SU-DHL-6 (cell line): Measurements from ENCODE around the gene ZNF148.

ENCODE experiments used
- H2AFZ ChIP-seq: fragments of 200-600 bp; sonication (generic); 2 replicates; pipeline ENCODE4 v1.6.1; 2014; ENCODE audit warnings: low read depth, mild to moderate bottlenecking, moderate library complexity, mixed read lengths, antibody characterized with exemption, low read length; ENCODE audit not compliant: severe bottlenecking
- H3F3A ChIP-seq: fragments of 200-600 bp; shearing (Covaris generic); 2 replicates; pipeline ENCODE4 v1.6.0; 2016; ENCODE audit warnings: antibody characterized with exemption, mild to moderate bottlenecking; ENCODE audit not compliant: insufficient read depth
- H3K27ac ChIP-seq: fragments of 200-600 bp; sonication (generic); 2 replicates; pipeline ENCODE4 v1.5.1; 2016; ENCODE audit warnings: low read depth, mild to moderate bottlenecking, low read length, moderate library complexity, mixed read lengths
- H3K27me3 ChIP-seq: fragments of 200-600 bp; sonication (generic), shearing (Covaris generic); 2 replicates; pipeline ENCODE4 v1.6.0; 2014; ENCODE audit warnings: mild to moderate bottlenecking, low read length
- H3K36me3 ChIP-seq: fragments of 200-600 bp; sonication (generic); 2 replicates; pipeline ENCODE4 v1.6.1; 2014; ENCODE audit warnings: mild to moderate bottlenecking, low read length, mixed read lengths
- H3K4me2 ChIP-seq: fragments of 300-600, 200-600 bp; shearing (Covaris generic), sonication (generic); 2 replicates; pipeline ENCODE4 v1.6.0; 2014; ENCODE audit warnings: low read length, low read depth, mild to moderate bottlenecking; ENCODE audit not compliant: poor library complexity, severe bottlenecking
- H3K4me3 ChIP-seq: fragments of 200-600 bp; sonication (generic); 2 replicates; pipeline ENCODE4 v1.5.1; 2014; ENCODE audit warnings: antibody characterized with exemption, low read length, mild to moderate bottlenecking, mixed read lengths; ENCODE audit not compliant: insufficient read depth, poor library complexity, severe bottlenecking
- H3K79me2 ChIP-seq: fragments of 200-600 bp; sonication (generic); 2 replicates; pipeline ENCODE4 v1.6.1; 2014; ENCODE audit warnings: mild to moderate bottlenecking, low read length, moderate library complexity; ENCODE audit not compliant: insufficient read depth
- H3K9ac ChIP-seq: fragments of 200-600 bp; sonication (generic); 2 replicates; pipeline ENCODE4 v1.7.0; 2014; ENCODE audit warnings: mild to moderate bottlenecking, low read length
- H3K9me2 ChIP-seq: fragments of 200-600 bp; sonication (generic); replicated peaks from 2 replicates; pipeline ENCODE4 v1.6.1; 2014; ENCODE audit warnings: low read length; ENCODE audit not compliant: insufficient read depth
- H3K9me3 ChIP-seq: fragments of 200-600 bp; sonication (generic); 2 replicates; pipeline ENCODE4 v1.6.1; 2014; ENCODE audit warnings: low read length, mixed read lengths; ENCODE audit not compliant: insufficient read depth
- H4K20me1 ChIP-seq: fragments of 200-600 bp; sonication (generic); 2 replicates; pipeline ENCODE4 v1.6.1; 2014; ENCODE audit warnings: low read depth, mild to moderate bottlenecking, antibody characterized with exemption, low read length, moderate library complexity, mixed read lengths
- EZH2phosphoT487 ChIP-seq: fragments of 200-600 bp; sonication (generic), shearing (Covaris generic); conservative IDR thresholded peaks from 2 replicates; pipeline ENCODE4 v1.6.1; 2018; ENCODE audit warnings: mild to moderate bottlenecking, antibody characterized with exemption, low read length, moderate library complexity, mixed read lengths
- TF ChIP-seq, protein P1 (sequence below): fragments of 200-600 bp; sonication (generic); IDR thresholded peaks from one replicate; pipeline ENCODE4 v1.5.1; 2017; ENCODE audit warnings: antibody characterized with exemption, mild to moderate bottlenecking, low read length, moderate library complexity; ENCODE audit not compliant: insufficient read depth, poor library complexity, severe bottlenecking

The ZNF148 gene

DNA sequence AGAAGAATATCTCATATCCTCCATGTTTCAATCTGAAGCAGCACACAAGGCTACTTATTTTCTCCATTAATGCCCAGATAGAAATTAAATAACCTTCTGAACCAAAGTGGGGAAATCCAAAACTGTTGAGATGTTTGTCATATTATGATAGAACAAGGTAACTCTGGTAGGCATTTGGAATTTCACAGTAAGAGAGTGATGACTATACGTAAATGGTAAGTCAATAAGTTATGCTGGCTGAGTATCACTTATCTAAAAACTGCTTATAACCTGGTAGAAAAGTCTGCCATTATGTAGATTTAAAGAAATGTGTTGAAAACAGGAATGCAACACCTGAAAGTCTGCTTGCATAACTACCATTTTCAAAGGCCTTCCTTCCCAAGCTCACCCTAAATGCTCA, 145.4 kb downstream of the ZNF148 start:
- H2AFZ ChIP-seq, result no peak overlapping the region
- no peak overlapping the region for H3K27ac ChIP-seq
- H3F3A ChIP-seq, result no peaks in the 10 kb centered on the region
- peaks cover 7% of the 10 kb centered on the region; the same call in 1 of the 2 replicates for H4K20me1 ChIP-seq
- H3K4me3 ChIP-seq, result no peak overlapping the region
- H3K36me3 ChIP-seq, result peaks cover 31% of the 10 kb centered on the region
- H3K4me2 ChIP-seq, result no peak overlapping the region
- H3K9me3 ChIP-seq, result no peaks in the 10 kb centered on the region
- no peaks in the 10 kb centered on the region for H3K9me2 ChIP-seq
- H3K79me2 ChIP-seq, result no peaks in the 10 kb centered on the region
- H3K9ac ChIP-seq, result no peak overlapping the region
- H3K27me3 ChIP-seq, result no peaks in the 10 kb centered on the region
- TF ChIP-seq EZH2phosphoT487, result no peak
- TF ChIP-seq, protein P1, sequence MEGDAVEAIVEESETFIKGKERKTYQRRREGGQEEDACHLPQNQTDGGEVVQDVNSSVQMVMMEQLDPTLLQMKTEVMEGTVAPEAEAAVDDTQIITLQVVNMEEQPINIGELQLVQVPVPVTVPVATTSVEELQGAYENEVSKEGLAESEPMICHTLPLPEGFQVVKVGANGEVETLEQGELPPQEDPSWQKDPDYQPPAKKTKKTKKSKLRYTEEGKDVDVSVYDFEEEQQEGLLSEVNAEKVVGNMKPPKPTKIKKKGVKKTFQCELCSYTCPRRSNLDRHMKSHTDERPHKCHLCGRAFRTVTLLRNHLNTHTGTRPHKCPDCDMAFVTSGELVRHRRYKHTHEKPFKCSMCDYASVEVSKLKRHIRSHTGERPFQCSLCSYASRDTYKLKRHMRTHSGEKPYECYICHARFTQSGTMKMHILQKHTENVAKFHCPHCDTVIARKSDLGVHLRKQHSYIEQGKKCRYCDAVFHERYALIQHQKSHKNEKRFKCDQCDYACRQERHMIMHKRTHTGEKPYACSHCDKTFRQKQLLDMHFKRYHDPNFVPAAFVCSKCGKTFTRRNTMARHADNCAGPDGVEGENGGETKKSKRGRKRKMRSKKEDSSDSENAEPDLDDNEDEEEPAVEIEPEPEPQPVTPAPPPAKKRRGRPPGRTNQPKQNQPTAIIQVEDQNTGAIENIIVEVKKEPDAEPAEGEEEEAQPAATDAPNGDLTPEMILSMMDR, result no peak

DNA sequence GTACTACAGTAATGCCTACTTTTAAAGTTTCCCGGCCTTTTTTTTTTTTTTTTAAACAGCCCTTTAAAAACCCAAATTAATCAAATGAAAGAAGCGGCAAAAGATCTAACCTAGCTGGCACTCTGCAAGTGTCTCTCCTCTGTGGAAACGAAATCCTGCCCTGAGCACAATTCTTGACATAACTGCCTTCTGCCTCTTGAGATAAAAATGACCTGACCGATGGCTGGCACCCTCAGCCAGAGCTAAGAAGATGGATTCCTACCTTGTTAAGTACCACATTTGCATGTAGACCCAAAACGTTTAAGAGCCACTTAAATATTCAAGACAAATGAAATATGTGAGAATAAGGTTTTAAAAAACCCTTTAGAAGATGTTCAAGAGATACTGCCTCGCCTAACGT, 146.0 kb downstream of the ZNF148 start:
- Histone ChIP-seq H2AFZ (no peak overlapping the region), H3K27me3 (no peaks in the 10 kb centered on the region), H3K4me2 (no peak overlapping the region), H3K9ac (no peak overlapping the region), H3K4me3 (no peak overlapping the region), H3K9me3 (no peaks in the 10 kb centered on the region), H3F3A (no peaks in the 10 kb centered on the region), H3K9me2 (no peaks in the 10 kb centered on the region), H3K79me2 (no peaks in the 10 kb centered on the region), H3K36me3 (peaks cover 26% of the 10 kb centered on the region), H4K20me1 (peaks cover 7% of the 10 kb centered on the region; the same call in 1 of the 2 replicates), H3K27ac (no peak overlapping the region)
- TF ChIP-seq EZH2phosphoT487, result no peak
- TF ChIP-seq, protein P1, result no peak

DNA sequence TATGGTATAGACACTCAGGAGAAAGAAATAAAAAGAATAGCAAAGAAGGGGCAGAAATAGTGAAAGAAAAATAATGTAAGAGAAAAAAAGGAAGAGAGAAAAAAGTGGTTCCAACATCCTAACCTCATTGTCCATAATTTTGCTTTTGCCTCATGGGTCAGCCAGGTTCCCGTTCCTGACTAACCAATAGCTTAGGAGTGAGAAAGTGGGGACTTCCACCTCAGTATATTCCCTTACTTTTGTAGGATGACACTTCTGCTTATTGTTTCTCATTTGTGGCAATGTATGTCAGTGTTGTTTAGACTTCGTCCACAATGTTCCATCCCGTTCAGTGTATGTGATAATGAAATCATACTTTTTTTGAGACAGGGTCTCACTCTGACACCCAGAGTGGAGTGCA, 153.3 kb downstream of the ZNF148 start:
- H3K9me2 ChIP-seq, result no peaks in the 10 kb centered on the region
- no peaks in the 10 kb centered on the region for H3F3A ChIP-seq
- H2AFZ ChIP-seq, result no peak overlapping the region
- H3K27ac ChIP-seq, result no peak overlapping the region
- no peak for TF ChIP-seq EZH2phosphoT487
- TF ChIP-seq, protein P1, result no peak
- H3K9ac ChIP-seq, result no peak overlapping the region
- H3K27me3 ChIP-seq, result no peaks in the 10 kb centered on the region
- no peaks in the 10 kb centered on the region for H3K9me3 ChIP-seq
- no peak overlapping the region for H3K4me3 ChIP-seq
- H4K20me1 ChIP-seq, result no peaks in the 10 kb centered on the region
- H3K4me2 ChIP-seq, result no peak overlapping the region
- H3K79me2 ChIP-seq, result no peaks in the 10 kb centered on the region
- no peaks in the 10 kb centered on the region for H3K36me3 ChIP-seq
